GM12873 (cell line): Measurements from ENCODE around the gene HTR4.

Source experiments
- TF ChIP-seq, protein P1 (sequence below): IDR thresholded peaks from 2 replicates; pipeline ENCODE4 v1.5.1; 2012; ENCODE audit warnings: low read depth, mild to moderate bottlenecking, moderate library complexity, low read length, control low read depth; ENCODE audit not compliant: insufficient read depth; ENCODE audit errors: missing control alignments

Gene HTR4

DNA sequence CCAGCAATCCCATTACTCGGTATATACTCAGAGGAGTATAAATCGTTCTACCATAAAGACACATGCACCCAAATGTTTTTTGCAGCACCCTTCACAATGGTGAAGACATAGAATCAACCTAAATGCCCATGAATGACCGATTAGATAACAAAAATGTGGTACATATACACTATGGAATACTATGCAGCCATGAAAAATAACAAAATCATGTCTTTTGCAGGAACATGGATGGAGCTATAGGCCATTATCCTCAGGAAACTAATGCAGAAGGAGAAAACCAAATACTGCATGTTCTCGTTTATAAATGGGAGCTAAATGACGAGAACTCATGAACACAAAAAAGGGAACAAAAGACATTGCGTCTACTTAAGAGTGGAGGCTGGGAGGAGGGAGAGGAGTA lies 114.5 kb downstream of the HTR4 start:
- TF ChIP-seq, protein P1, sequence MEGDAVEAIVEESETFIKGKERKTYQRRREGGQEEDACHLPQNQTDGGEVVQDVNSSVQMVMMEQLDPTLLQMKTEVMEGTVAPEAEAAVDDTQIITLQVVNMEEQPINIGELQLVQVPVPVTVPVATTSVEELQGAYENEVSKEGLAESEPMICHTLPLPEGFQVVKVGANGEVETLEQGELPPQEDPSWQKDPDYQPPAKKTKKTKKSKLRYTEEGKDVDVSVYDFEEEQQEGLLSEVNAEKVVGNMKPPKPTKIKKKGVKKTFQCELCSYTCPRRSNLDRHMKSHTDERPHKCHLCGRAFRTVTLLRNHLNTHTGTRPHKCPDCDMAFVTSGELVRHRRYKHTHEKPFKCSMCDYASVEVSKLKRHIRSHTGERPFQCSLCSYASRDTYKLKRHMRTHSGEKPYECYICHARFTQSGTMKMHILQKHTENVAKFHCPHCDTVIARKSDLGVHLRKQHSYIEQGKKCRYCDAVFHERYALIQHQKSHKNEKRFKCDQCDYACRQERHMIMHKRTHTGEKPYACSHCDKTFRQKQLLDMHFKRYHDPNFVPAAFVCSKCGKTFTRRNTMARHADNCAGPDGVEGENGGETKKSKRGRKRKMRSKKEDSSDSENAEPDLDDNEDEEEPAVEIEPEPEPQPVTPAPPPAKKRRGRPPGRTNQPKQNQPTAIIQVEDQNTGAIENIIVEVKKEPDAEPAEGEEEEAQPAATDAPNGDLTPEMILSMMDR, result no peak

DNA sequence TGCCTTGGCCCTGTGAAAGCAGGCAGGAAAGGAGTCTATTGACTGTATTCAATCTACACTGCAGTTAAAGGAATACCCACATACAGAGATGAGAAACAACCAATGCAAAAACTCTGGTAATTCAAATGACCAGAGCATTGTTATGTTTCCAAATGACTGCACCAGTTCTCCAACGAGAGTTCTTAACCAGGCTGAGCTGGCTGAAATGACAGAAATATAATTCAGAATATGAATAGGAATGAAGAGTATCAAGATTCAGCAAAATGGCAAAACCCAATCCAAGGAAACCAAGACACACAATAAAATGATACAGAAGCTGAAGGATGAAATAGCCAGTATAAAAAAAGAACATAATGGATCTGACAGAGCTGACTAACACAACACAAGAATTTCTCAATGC lies 119.1 kb downstream of the HTR4 start:
- TF ChIP-seq, protein P1, result no peak

DNA sequence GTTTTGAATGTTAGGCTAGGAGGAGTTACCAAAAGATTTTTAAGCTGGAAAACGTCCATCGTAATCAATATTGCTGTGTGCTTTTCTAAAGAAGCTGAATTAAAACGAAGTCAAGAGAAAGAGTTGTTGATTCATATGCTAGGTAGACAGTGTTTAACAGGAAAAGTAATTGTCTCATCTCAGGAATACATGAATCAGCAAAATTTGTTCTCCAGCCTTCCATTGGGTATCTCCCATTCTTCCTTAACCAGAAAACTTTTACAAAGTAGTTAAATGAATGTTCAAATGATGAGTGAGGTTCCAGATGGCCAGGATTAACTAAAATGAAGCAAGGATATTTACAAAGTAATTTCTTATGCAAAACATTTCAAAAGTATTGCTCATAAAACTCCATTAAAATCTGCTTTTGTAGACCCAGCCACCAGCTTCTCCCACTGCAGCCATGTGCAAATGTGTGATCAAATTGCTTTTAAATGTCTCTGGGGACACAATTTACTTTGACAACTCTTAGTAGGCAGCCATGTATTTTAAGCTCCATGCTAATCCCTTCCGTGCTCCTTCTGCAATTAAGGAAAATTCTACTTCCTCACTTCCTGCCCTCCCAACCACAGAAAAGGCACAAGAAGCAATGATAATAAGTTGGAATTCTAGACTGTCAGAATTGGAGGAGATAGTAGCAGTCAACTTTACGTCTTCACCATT lies 121.2 kb downstream of the HTR4 start:
- TF ChIP-seq, protein P1, result no peak

DNA sequence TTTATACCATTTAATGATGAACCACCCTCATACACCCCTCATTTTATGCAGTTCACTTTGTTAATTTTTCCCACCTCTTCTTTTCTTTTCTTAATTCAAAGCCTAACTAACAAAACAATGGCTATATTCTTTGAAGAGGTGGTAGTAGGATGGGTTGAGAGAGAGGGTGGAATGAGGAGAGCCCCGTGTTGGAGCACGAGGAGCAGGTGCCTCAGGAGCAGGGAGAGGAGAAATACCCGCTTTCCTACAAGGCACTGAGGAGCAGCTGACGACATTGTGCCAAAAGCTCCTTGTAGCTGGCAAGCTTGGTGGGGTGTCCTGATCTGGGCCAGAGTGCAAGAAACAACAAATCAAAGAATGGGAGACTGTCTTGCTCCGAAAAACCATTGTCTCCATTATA lies 129.6 kb downstream of the HTR4 start:
- TF ChIP-seq, protein P1, result no peak

DNA sequence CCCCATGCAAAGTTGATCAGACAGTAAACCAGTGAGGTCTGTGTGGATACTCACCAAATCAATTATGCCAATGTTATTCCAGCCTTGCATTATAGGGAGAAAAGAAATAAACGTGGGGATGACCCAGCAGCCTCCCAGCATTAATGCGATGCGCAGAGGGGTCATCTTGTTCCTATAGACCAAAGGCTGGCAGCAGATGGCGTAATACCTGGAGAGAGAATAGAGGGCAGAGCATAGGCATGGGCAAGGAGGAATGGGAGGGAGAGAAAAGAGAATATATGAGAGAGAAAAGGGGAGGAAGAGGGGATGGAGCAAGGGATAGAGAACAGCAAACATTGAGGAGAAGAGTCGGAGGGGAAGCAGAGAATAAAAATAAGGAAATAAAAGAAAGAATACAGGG lies 131.2 kb downstream of the HTR4 start:
- TF ChIP-seq, protein P1, result no peak

DNA sequence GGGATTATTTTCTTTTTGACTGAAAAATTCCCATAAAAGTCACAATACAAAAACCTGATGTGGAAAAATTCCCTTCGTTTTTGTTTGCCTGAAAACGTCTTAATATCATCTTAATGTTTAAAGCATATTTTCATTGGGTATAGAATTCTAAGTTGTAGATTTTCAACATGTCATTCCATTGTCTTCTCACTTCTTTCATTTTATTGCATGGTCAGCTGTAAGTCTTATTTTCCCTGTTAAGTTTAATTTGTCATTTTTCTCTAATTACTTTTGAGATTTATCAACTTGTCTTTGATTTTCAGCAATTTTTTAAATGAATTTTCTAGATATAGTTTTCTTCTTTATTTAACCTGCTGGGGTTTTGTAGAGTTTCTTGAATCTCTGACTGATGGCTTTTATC lies 138.9 kb downstream of the HTR4 start:
- TF ChIP-seq, protein P1, result no peak

DNA sequence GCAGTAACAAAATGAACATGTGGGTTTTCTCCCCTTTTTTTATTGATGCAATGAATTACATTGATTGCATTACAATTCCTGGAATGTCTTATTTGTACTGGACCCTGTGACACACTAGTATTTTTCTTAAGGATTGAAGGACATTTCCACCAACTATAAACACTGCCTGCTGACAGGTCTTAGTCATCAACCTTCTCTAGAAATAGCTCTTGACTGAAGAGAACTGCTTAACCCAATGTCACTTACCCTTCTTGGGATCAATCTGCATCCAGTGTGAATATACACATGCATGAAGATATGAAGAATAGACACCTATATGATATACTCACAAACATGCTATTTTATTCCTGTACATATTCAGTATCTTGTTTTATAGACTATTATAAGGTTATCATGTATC lies 140.0 kb downstream of the HTR4 start:
- TF ChIP-seq, protein P1, result no peak
